Measurements from ENCODE around the gene AHR.

AHR gene

GRCh38 chr7:17315974-17316373 lies 17.5 kb downstream of the AHR start:
- in situ Hi-C loops (cut with HindIII; ENCODE audit: low sequenced_read_pairs) = loop anchor here (25.0 kb wide), 1 partner anchor 329 kb away; no protein-coding TSS in a partner anchor
- DNase-seq (ENCODE audit: low read depth) = no peak
- no peak for TF ChIP-seq CTCF (IDR thresholded peaks at IDR 0.05; ENCODE audit: low read depth, low read length, missing control alignments)
- no peak overlapping the region for H3K4me3 ChIP-seq (ENCODE audit: low read depth, low read length)

GRCh38 chr7:17318146-17318545 lies 19.7 kb downstream of the AHR start:
- TF ChIP-seq CTCF (IDR thresholded peaks at IDR 0.05; ENCODE audit: low read depth, low read length, missing control alignments) = no peak
- DNase-seq (ENCODE audit: low read depth) = no peak
- H3K4me3 ChIP-seq (ENCODE audit: low read depth, low read length) = no peak overlapping the region
- in situ Hi-C loops (cut with HindIII; ENCODE audit: low sequenced_read_pairs) = loop anchor here (25.0 kb wide), 1 partner anchor 331 kb away; no protein-coding TSS in a partner anchor

GRCh38 chr7:17319164-17320101 lies 21.0 kb downstream of the AHR start:
- DNase-seq (ENCODE audit: low read depth) = no peak
- no peak for TF ChIP-seq CTCF (IDR thresholded peaks at IDR 0.05; ENCODE audit: low read depth, low read length, missing control alignments)
- H3K4me3 ChIP-seq (ENCODE audit: low read depth, low read length) = no peak overlapping the region
- in situ Hi-C loops (cut with HindIII; ENCODE audit: low sequenced_read_pairs) = loop anchor here (25.0 kb wide), 1 partner anchor 332 kb away; no protein-coding TSS in a partner anchor

- in situ Hi-C loops (cut with HindIII; ENCODE audit: low sequenced_read_pairs) = loop anchor here (25.0 kb wide), 1 partner anchor 333 kb away; no protein-coding TSS in a partner anchor
- DNase-seq (ENCODE audit: low read depth) = no peak
Observed at GRCh38 chr7:17320102-17320497, 21.6 kb downstream of the AHR start.

GRCh38 chr7:17320657-17321056 lies 22.2 kb downstream of the AHR start:
- no peak overlapping the region for H3K4me3 ChIP-seq (ENCODE audit: low read depth, low read length)
- no peak for DNase-seq (ENCODE audit: low read depth)
- no peak for TF ChIP-seq CTCF (IDR thresholded peaks at IDR 0.05; ENCODE audit: low read depth, low read length, missing control alignments)
- in situ Hi-C loops (cut with HindIII; ENCODE audit: low sequenced_read_pairs) = loop anchor here (25.0 kb wide), 1 partner anchor 333 kb away; no protein-coding TSS in a partner anchor

More at GRCh38 chr7:17320102-17320497, 21.6 kb downstream of the AHR start:
- TF ChIP-seq CTCF (IDR thresholded peaks at IDR 0.05; ENCODE audit: low read depth, low read length, missing control alignments) = no peak
- no peak overlapping the region for H3K4me3 ChIP-seq (ENCODE audit: low read depth, low read length)

- no peak for DNase-seq (ENCODE audit: low read depth)
- no peak overlapping the region for H3K4me3 ChIP-seq (ENCODE audit: low read depth, low read length)
- TF ChIP-seq CTCF (IDR thresholded peaks at IDR 0.05; ENCODE audit: low read depth, low read length, missing control alignments) = no peak
- in situ Hi-C loops (cut with HindIII; ENCODE audit: low sequenced_read_pairs) = no loop called here
Observed at GRCh38 chr7:17325364-17325763, 26.9 kb downstream of the AHR start.

Data from astrocyte of the cerebellum (primary cell).